Cardiac muscle cell (in vitro differentiated cells and primary cell): Measurements from ENCODE around the gene PAQR5. TPM values are rescaled to one million over a fixed set of nuclear protein-coding genes. Genes with fewer than 3 reads are reported as not detected.

ENCODE experiments used
- DNase-seq, 2 donors: peaks; one replicate each; pipeline versions ENCODE4 v3.0.0 to v3.0.0-alpha.2; 2010 to 2017; ENCODE audit warnings: low read depth in 1 of 2, low spot score in 1 of 2
- H3K27ac ChIP-seq: fragments of 200-600 bp; sonication (generic); 2 replicates; pipeline ENCODE4 v1.5.1; 2016
- H3K27me3 ChIP-seq: fragments of 200-600 bp; sonication (generic); 2 replicates; pipeline ENCODE4 v1.6.0; 2016; ENCODE audit warnings: control low read depth
- H3K36me3 ChIP-seq: fragments of 200-600 bp; sonication (generic); 2 replicates; pipeline ENCODE4 v1.5.1; 2016; ENCODE audit warnings: control low read depth
- H3K4me1 ChIP-seq: fragments of 200-600 bp; sonication (generic); 2 replicates; pipeline ENCODE4 v1.8.1; 2017; ENCODE audit warnings: low read depth, mild to moderate bottlenecking, mixed run types
- H3K4me3 ChIP-seq: fragments of 200-600 bp; sonication (generic); 2 replicates; pipeline ENCODE4 v1.5.1; 2016; ENCODE audit warnings: mild to moderate bottlenecking
- H3K9me3 ChIP-seq: fragments of 200-600 bp; sonication (generic); 2 replicates; pipeline ENCODE4 v1.5.1; 2017; ENCODE audit warnings: low read depth, mild to moderate bottlenecking, control low read depth
- CTCF ChIP-seq: IDR thresholded peaks from 2 replicates; pipeline ENCODE4 v1.5.1; 2012; ENCODE audit warnings: low read depth, mild to moderate bottlenecking, low read length
- polyA plus RNA-seq: library from polyadenylated mRNA; unstranded; fragments of >200 nt; fragmentation: Nextera tagmentation; extraction: Ambion mirVana; gene quantifications from 2 replicates; pipeline ENCODE4 v1.2.1, GENCODE V29; 2016
- total RNA-seq: library from RNA; depleted of rRNA; stranded (reverse); fragments of >200 nt; gene quantifications from 2 replicates; pipeline ENCODE4 v1.2.3, GENCODE V29; 2016

PAQR5 gene
- total and polyA plus RNA-seq, 2 experiments from 2014 or later, result 0.18 to 0.39 TPM

- H3K27me3 ChIP-seq, result no peaks in the 10 kb centered on the region
- no peak overlapping the region for H3K4me3 ChIP-seq
- no peak for DNase-seq
- H3K9me3 ChIP-seq, result no peaks in the 10 kb centered on the region
- H3K4me1 ChIP-seq, result peaks cover 5% of the 10 kb centered on the region
- no peak overlapping the region for H3K27ac ChIP-seq
- no peak for TF ChIP-seq CTCF
- H3K36me3 ChIP-seq, result no peaks in the 10 kb centered on the region
These were observed 99.8 kb downstream of the PAQR5 start for GRCh38 chr15:69398491-69398891.

- no peaks in the 10 kb centered on the region for H3K9me3 ChIP-seq
- H3K27me3 ChIP-seq, result no peaks in the 10 kb centered on the region
- H3K4me1 ChIP-seq, result no peaks in the 10 kb centered on the region
- no peaks in the 10 kb centered on the region for H3K36me3 ChIP-seq
- no peak for DNase-seq
- no peak overlapping the region for H3K4me3 ChIP-seq
- no peak for TF ChIP-seq CTCF
- H3K27ac ChIP-seq, result no peak overlapping the region
These were observed 102.1 kb downstream of the PAQR5 start for GRCh38 chr15:69400850-69401249.

GRCh38 chr15:69402816-69403215, 104.1 kb downstream of the PAQR5 start:
- Histone ChIP-seq H3K36me3 (no peaks in the 10 kb centered on the region), H3K4me1 (no peaks in the 10 kb centered on the region), H3K4me3 (no peak overlapping the region), H3K9me3 (no peaks in the 10 kb centered on the region), H3K27ac (no peak overlapping the region), H3K27me3 (no peaks in the 10 kb centered on the region)
- no peak for DNase-seq
- no peak for TF ChIP-seq CTCF

- no peak for TF ChIP-seq CTCF
- no peak overlapping the region for H3K4me3 ChIP-seq
- H3K9me3 ChIP-seq, result no peaks in the 10 kb centered on the region
- no peak overlapping the region for H3K27ac ChIP-seq
- H3K36me3 ChIP-seq, result no peaks in the 10 kb centered on the region
- DNase-seq, result peak in 1 of 2 donors; percentile 86
- H3K4me1 ChIP-seq, result no peaks in the 10 kb centered on the region
- no peaks in the 10 kb centered on the region for H3K27me3 ChIP-seq
These were observed 104.9 kb downstream of the PAQR5 start for GRCh38 chr15:69403594-69403993.

- no peaks in the 10 kb centered on the region for H3K4me1 ChIP-seq
- H3K27ac ChIP-seq, result no peak overlapping the region
- H3K36me3 ChIP-seq, result no peaks in the 10 kb centered on the region
- H3K9me3 ChIP-seq, result no peaks in the 10 kb centered on the region
- DNase-seq, result no peak
- TF ChIP-seq CTCF, result no peak
- no peak overlapping the region for H3K4me3 ChIP-seq
- H3K27me3 ChIP-seq, result no peaks in the 10 kb centered on the region
These were observed 106.4 kb downstream of the PAQR5 start for GRCh38 chr15:69405110-69405509.

GRCh38 chr15:69407719-69408400, 109.1 kb downstream of the PAQR5 start:
- no peak for DNase-seq
- H3K4me3 ChIP-seq, result no peak overlapping the region
- H3K4me1 ChIP-seq, result no peaks in the 10 kb centered on the region
- TF ChIP-seq CTCF, result no peak
- no peaks in the 10 kb centered on the region for H3K36me3 ChIP-seq
- H3K27ac ChIP-seq, result no peak overlapping the region
- H3K9me3 ChIP-seq, result no peaks in the 10 kb centered on the region
- no peaks in the 10 kb centered on the region for H3K27me3 ChIP-seq
